ENCODE data around the gene SEZ6L. TPM values are rescaled to one million over a fixed set of nuclear protein-coding genes. Genes with fewer than 3 reads are reported as not detected.
A peak's percentile ranks its signal among the peaks of the same experiment; 100 is the strongest.

Gene SEZ6L
- total RNA-seq, 2 donors from 2014 or later, result 0.14 TPM; not detected in 1

GRCh38 chr22:26214466-26214865 lies 45.2 kb downstream of the SEZ6L start:
- ATAC-seq (no peak), DNase-seq (ENCODE audit: low spot score in 2 of 2) (no peak)
- no peak overlapping the region for H3K27ac Mint-ChIP-seq
- peaks cover 0 to 4% of the 10 kb centered on the region in 2 donors for H3K9me3 Mint-ChIP-seq
- H3K36me3 Mint-ChIP-seq, result no peaks in the 10 kb centered on the region

- Mint-ChIP-seq H3K27ac (peak overlapping the region in 1 of 2 donors; percentile 79), H3K9me3 (no peaks in the 10 kb centered on the region), H3K36me3 (no peaks in the 10 kb centered on the region)
- ATAC-seq, result no peak
- no peak for DNase-seq (ENCODE audit: low spot score in 2 of 2)
Observed at GRCh38 chr22:26215736-26216135, 46.5 kb downstream of the SEZ6L start.

- no peaks in the 10 kb centered on the region for H3K36me3 Mint-ChIP-seq
- no peaks in the 10 kb centered on the region for H3K9me3 Mint-ChIP-seq
- no peak for ATAC-seq
- no peak for DNase-seq (ENCODE audit: low spot score in 2 of 2)
- H3K27ac Mint-ChIP-seq, result no peak overlapping the region
Observed at GRCh38 chr22:26225207-26225606, 55.9 kb downstream of the SEZ6L start.

GRCh38 chr22:26226538-26227297 lies 57.5 kb downstream of the SEZ6L start:
- Mint-ChIP-seq H3K9me3 (no peaks in the 10 kb centered on the region), H3K36me3 (no peaks in the 10 kb centered on the region), H3K27ac (no peak overlapping the region)
- ATAC-seq (no peak), DNase-seq (ENCODE audit: low spot score in 2 of 2) (no peak)

- DNase-seq (ENCODE audit: low spot score in 2 of 2) (no peak), ATAC-seq (no peak)
- Mint-ChIP-seq H3K36me3 (no peaks in the 10 kb centered on the region), H3K9me3 (no peaks in the 10 kb centered on the region), H3K27ac (no peak overlapping the region)
Observed at GRCh38 chr22:26229910-26230309, 60.6 kb downstream of the SEZ6L start.

GRCh38 chr22:26234296-26234695 lies 65.0 kb downstream of the SEZ6L start:
- H3K27ac Mint-ChIP-seq, result peak overlapping the region in 1 of 2 donors; percentile 4
- ATAC-seq (no peak), DNase-seq (ENCODE audit: low spot score in 2 of 2) (no peak)
- no peaks in the 10 kb centered on the region for H3K9me3 Mint-ChIP-seq
- H3K36me3 Mint-ChIP-seq, result no peaks in the 10 kb centered on the region

GRCh38 chr22:26235792-26236487 lies 66.7 kb downstream of the SEZ6L start:
- no peak overlapping the region for H3K27ac Mint-ChIP-seq
- no peaks in the 10 kb centered on the region for H3K36me3 Mint-ChIP-seq
- DNase-seq (ENCODE audit: low spot score in 2 of 2) (no peak), ATAC-seq (no peak)
- H3K9me3 Mint-ChIP-seq, result no peaks in the 10 kb centered on the region

- ATAC-seq, result no peak
- no peaks in the 10 kb centered on the region for H3K9me3 Mint-ChIP-seq
- no peaks in the 10 kb centered on the region for H3K36me3 Mint-ChIP-seq
- no peak overlapping the region for H3K27ac Mint-ChIP-seq
- DNase-seq (ENCODE audit: low spot score in 2 of 2), result no peak
Observed at GRCh38 chr22:26236991-26237390, 67.7 kb downstream of the SEZ6L start.

- ATAC-seq (no peak), DNase-seq (ENCODE audit: low spot score in 2 of 2) (no peak)
- Mint-ChIP-seq H3K27ac (no peak overlapping the region), H3K9me3 (no peaks in the 10 kb centered on the region), H3K36me3 (no peaks in the 10 kb centered on the region)
Observed at GRCh38 chr22:26238596-26238995, 69.3 kb downstream of the SEZ6L start.

- DNase-seq (ENCODE audit: low spot score in 2 of 2) (no peak), ATAC-seq (no peak)
- Mint-ChIP-seq H3K27ac (no peak overlapping the region), H3K9me3 (no peaks in the 10 kb centered on the region), H3K36me3 (no peaks in the 10 kb centered on the region)
Observed at GRCh38 chr22:26239581-26239980, 70.3 kb downstream of the SEZ6L start.

- DNase-seq (ENCODE audit: low spot score in 2 of 2), result no peak
- no peak overlapping the region for H3K27ac Mint-ChIP-seq
Observed at GRCh38 chr22:26241361-26241760, 72.1 kb downstream of the SEZ6L start.

GRCh38 chr22:26245001-26245400 lies 75.7 kb downstream of the SEZ6L start:
- H3K36me3 Mint-ChIP-seq, result no peaks in the 10 kb centered on the region
- ATAC-seq (no peak), DNase-seq (ENCODE audit: low spot score in 2 of 2) (no peak)
- no peak overlapping the region for H3K27ac Mint-ChIP-seq
- no peaks in the 10 kb centered on the region for H3K9me3 Mint-ChIP-seq

More at GRCh38 chr22:26241361-26241760, 72.1 kb downstream of the SEZ6L start:
- ATAC-seq, result no peak
- H3K9me3 Mint-ChIP-seq, result no peaks in the 10 kb centered on the region
- no peaks in the 10 kb centered on the region for H3K36me3 Mint-ChIP-seq

- H3K27ac Mint-ChIP-seq, result no peak overlapping the region
- DNase-seq (ENCODE audit: low spot score in 2 of 2) (no peak), ATAC-seq (no peak)
- no peaks in the 10 kb centered on the region for H3K36me3 Mint-ChIP-seq
- no peaks in the 10 kb centered on the region for H3K9me3 Mint-ChIP-seq
Observed at GRCh38 chr22:26246552-26246951, 77.3 kb downstream of the SEZ6L start.

- H3K27ac Mint-ChIP-seq, result no peak overlapping the region
- H3K36me3 Mint-ChIP-seq, result no peaks in the 10 kb centered on the region
- DNase-seq (ENCODE audit: low spot score in 2 of 2) (no peak), ATAC-seq (no peak)
- no peaks in the 10 kb centered on the region for H3K9me3 Mint-ChIP-seq
Observed at GRCh38 chr22:26251869-26252268, 82.6 kb downstream of the SEZ6L start.

GRCh38 chr22:26259510-26259909 lies 90.2 kb downstream of the SEZ6L start:
- H3K9me3 Mint-ChIP-seq, result peaks cover 0 to 8% of the 10 kb centered on the region in 2 donors
- peaks cover 0 to 4% of the 10 kb centered on the region in 2 donors for H3K36me3 Mint-ChIP-seq
- peak in 1 of 2 donors; percentile 7 for DNase-seq (ENCODE audit: low spot score in 2 of 2)
- ATAC-seq, result no peak
- H3K27ac Mint-ChIP-seq, result no peak overlapping the region

GRCh38 chr22:26264162-26264561 lies 94.9 kb downstream of the SEZ6L start:
- Mint-ChIP-seq H3K27ac (no peak overlapping the region), H3K9me3 (peaks cover 0 to 4% of the 10 kb centered on the region in 2 donors), H3K36me3 (peaks cover 0 to 4% of the 10 kb centered on the region in 2 donors)
- no peak for DNase-seq (ENCODE audit: low spot score in 2 of 2)
- no peak for ATAC-seq

- no peak overlapping the region for H3K27ac Mint-ChIP-seq
- H3K36me3 Mint-ChIP-seq, result peaks cover 0 to 4% of the 10 kb centered on the region in 2 donors
- no peak for DNase-seq (ENCODE audit: low spot score in 2 of 2)
- peaks cover 0 to 4% of the 10 kb centered on the region in 2 donors for H3K9me3 Mint-ChIP-seq
- ATAC-seq, result no peak
Observed at GRCh38 chr22:26265281-26265680, 96.0 kb downstream of the SEZ6L start.

- Mint-ChIP-seq H3K27ac (no peak overlapping the region), H3K9me3 (peaks cover 0 to 4% of the 10 kb centered on the region in 2 donors), H3K36me3 (peaks cover 0 to 4% of the 10 kb centered on the region in 2 donors)
- no peak for DNase-seq (ENCODE audit: low spot score in 2 of 2)
- no peak for ATAC-seq
Observed at GRCh38 chr22:26265909-26266308, 96.6 kb downstream of the SEZ6L start.
